ENCODE measurements around the gene FCHO1. TPM values are rescaled to one million over a fixed set of nuclear protein-coding genes. Genes with fewer than 3 reads are reported as not detected.
"Not testable (repeated sequence)": the region's sequence is repeated elsewhere in the genome, so short reads cannot be mapped to it uniquely, and the experiment has no call there.

FCHO1 gene
- total RNA-seq, 4 donors from 2014 or later = under 0.01 to 3.8 (median 1.4) TPM; not detected in 1

- no peaks in the 10 kb centered on the region for H3K36me3 ChIP-seq
- no peak overlapping the region for H3K4me3 ChIP-seq
- peaks cover 0 to 22% of the 10 kb centered on the region in 2 donors for H3K27me3 ChIP-seq
- no peaks in the 10 kb centered on the region for H3K9me3 ChIP-seq
- H3K27ac ChIP-seq = no peak overlapping the region
- no peak for TF ChIP-seq POLR2A (IDR thresholded peaks at IDR 0.05)
- TF ChIP-seq, protein P1, sequence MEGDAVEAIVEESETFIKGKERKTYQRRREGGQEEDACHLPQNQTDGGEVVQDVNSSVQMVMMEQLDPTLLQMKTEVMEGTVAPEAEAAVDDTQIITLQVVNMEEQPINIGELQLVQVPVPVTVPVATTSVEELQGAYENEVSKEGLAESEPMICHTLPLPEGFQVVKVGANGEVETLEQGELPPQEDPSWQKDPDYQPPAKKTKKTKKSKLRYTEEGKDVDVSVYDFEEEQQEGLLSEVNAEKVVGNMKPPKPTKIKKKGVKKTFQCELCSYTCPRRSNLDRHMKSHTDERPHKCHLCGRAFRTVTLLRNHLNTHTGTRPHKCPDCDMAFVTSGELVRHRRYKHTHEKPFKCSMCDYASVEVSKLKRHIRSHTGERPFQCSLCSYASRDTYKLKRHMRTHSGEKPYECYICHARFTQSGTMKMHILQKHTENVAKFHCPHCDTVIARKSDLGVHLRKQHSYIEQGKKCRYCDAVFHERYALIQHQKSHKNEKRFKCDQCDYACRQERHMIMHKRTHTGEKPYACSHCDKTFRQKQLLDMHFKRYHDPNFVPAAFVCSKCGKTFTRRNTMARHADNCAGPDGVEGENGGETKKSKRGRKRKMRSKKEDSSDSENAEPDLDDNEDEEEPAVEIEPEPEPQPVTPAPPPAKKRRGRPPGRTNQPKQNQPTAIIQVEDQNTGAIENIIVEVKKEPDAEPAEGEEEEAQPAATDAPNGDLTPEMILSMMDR (IDR thresholded peaks at IDR 0.05) = no peak
- intact Hi-C loops (cut with DNase I; ENCODE audit: low total_unique reads) = no loop called here
- no peak for DNase-seq
- no peaks in the 10 kb centered on the region for H3K4me1 ChIP-seq
Measured at GRCh38 chr19:17796013-17796837, 44.9 kb downstream of the FCHO1 start.

DNA sequence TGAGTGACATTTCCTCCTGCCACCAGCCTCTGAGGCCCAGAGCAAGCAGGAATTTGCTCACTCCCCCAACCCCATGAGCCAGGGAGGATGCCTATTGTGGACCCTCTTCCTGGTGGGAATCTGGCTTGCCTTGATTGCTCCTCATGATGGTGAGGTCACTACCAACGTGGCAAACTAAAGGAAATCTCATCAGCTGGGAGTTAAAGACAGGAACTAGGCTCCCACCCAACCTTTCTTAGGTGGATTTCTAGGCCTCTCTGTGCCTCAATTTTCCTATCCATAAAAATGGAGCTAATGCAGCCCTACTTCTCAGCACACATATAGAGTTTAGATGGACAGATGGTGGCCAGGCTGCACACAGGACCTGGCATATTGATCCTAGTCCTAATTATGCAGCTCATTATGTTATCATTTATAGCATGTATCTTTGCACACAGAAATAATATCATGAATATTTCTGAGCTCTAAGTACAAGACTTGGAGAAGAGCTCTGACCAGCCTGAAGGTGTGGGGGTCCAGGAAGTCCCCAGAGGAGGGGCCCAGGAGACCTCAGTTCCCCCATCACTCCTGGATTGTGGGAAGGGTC is 45.7 kb downstream of the FCHO1 start:
- H3K27me3 ChIP-seq = peaks cover 0 to 22% of the 10 kb centered on the region in 2 donors
- H3K27ac ChIP-seq = no peak overlapping the region
- no peak for TF ChIP-seq POLR2A (IDR thresholded peaks at IDR 0.05)
- TF ChIP-seq, protein P1 (IDR thresholded peaks at IDR 0.05) = no peak
- H3K4me1 ChIP-seq = no peaks in the 10 kb centered on the region
- no peaks in the 10 kb centered on the region for H3K36me3 ChIP-seq
- no peak overlapping the region for H3K4me3 ChIP-seq
- intact Hi-C loops (cut with DNase I; ENCODE audit: low total_unique reads) = no loop called here
- no peaks in the 10 kb centered on the region for H3K9me3 ChIP-seq
- DNase-seq = no peak

DNA sequence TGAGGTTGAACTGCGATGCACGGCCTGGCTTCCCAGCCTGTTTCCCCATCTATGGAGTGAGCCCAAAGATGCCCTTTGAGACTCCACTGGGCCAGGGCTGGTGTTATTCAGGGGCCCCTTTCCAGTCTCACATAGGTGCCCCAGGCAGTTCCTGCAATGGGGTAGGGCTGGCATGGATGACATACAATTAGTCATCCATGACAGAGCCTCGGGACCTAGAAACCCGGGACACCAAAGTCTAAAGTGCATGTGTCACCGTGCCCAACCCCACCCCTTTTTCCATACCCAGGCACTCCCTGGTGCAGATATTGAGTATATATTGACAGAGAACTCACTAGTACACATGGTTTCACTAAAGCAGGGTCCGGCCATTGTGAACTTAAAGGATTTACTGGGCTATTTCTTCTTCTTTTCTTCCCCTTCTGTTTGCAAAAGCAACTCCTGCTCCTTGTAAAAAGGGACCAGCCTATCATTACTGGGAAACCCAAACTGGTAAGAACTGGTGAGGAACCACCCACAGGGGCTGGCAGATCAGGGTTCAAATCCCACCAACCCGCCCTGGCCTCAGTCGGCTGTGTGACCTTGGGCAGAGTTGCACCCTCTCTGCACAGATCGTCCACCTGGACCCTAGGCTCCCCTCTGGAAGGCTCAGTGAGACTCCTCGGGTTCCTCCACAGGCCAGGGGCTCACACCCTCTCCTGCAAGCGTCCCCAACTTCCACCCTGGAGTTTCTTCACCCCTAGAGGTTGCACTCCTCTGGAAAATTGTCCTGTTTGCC is 46.3 kb downstream of the FCHO1 start:
- Histone ChIP-seq H3K36me3 (no peaks in the 10 kb centered on the region), H3K4me1 (no peaks in the 10 kb centered on the region), H3K4me3 (no peak overlapping the region), H3K27me3 (peaks cover 0 to 22% of the 10 kb centered on the region in 2 donors), H3K27ac (no peak overlapping the region), H3K9me3 (no peaks in the 10 kb centered on the region)
- no peak for DNase-seq
- TF ChIP-seq POLR2A (IDR thresholded peaks at IDR 0.05) = no peak
- TF ChIP-seq, protein P1 (IDR thresholded peaks at IDR 0.05) = no peak
- intact Hi-C loops (cut with DNase I; ENCODE audit: low total_unique reads) = no loop called here

DNA sequence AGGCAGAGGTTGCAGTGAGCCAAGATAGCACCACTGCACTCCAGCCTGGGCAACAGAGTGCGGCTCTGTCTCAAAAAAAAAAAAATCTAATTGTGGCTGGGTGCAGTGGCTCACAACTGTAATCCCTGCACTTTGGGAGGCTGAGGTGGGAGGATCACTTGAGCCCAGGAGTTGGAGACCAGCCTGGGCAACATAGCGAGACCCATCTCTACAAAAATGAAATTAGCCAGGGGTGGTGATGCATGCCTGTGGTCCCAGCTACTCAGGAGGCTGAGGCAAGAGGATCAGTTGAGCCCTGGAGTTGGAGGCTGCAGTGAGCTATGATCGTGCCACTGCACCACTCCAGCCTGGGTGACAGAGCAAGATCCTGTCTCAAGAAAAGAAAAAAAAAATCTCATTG is 47.3 kb downstream of the FCHO1 start:
- DNase-seq; H3K27ac ChIP-seq; intact Hi-C loops (cut with DNase I; ENCODE audit: low total_unique reads); H3K4me3 ChIP-seq; H3K9me3 ChIP-seq; H3K36me3 ChIP-seq; H3K4me1 ChIP-seq: not testable (repeated sequence)
- H3K27me3 ChIP-seq = peaks cover 0 to 21% of the 10 kb centered on the region in 2 donors

GRCh38 chr19:17802137-17802858 is 51.0 kb downstream of the FCHO1 start:
- intact Hi-C loops (cut with DNase I; ENCODE audit: low total_unique reads) = no loop called here
- TF ChIP-seq, protein P1 (IDR thresholded peaks at IDR 0.05) = no peak
- TF ChIP-seq POLR2A (IDR thresholded peaks at IDR 0.05) = no peak
- Histone ChIP-seq H3K36me3 (no peaks in the 10 kb centered on the region), H3K4me3 (no peak overlapping the region), H3K27me3 (no peaks in the 10 kb centered on the region), H3K9me3 (no peaks in the 10 kb centered on the region), H3K4me1 (no peaks in the 10 kb centered on the region), H3K27ac (no peak overlapping the region)
- no peak for DNase-seq

Data from uterus (tissue), 4 donors.